GM11168 (cell line): ENCODE data around the gene NPHP1.
"Not testable (repeated sequence)": the region's sequence is repeated elsewhere in the genome, so short reads cannot be mapped to it uniquely, and the experiment has no call there.

ENCODE experiments used
- in situ Hi-C: fragments of 300-500 bp; cut with MboI; formaldehyde crosslinking; loops from one replicate; pipeline ENCODE4 v1.12.0; 2022; ENCODE audit warnings: low sequenced_read_pairs; ENCODE audit not compliant: unreplicated experiment

NPHP1 gene

GRCh38 chr2:110205660-110206455 is 1.0 kb upstream of the NPHP1 start:
- in situ Hi-C loops = loop anchor here (25.0 kb wide), 1 partner anchor 206 kb away; no protein-coding TSS in a partner anchor

GRCh38 chr2:110198016-110198415 is 6.8 kb downstream of the NPHP1 start:
- in situ Hi-C loops = no loop called here

- in situ Hi-C loops = no loop called here
These were observed 7.4 kb downstream of the NPHP1 start for GRCh38 chr2:110197452-110197851.

DNA sequence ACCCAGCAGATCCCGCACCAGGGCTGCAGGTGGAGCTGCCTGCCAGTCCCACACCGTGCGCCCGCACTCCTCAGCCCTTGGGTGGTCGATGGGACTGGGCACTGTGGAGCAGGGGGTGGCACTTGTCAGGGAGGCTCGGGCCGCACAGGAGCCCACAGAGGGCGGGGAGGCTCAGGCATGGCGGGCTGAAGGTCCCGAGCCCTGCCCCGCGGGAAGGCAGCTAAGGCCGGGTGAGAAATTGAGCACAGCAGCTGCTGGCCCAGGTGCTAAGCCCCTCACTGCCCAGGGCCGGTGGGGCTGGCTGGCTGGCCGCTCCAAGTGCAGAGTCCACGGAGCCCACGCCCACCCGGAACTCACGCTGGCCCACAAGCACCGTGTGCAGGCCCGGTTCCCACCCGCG is 14.6 kb downstream of the NPHP1 start:
- in situ Hi-C loops = not testable (repeated sequence)

- in situ Hi-C loops = no loop called here
These were observed 22.4 kb downstream of the NPHP1 start for GRCh38 chr2:110182449-110182848.

DNA sequence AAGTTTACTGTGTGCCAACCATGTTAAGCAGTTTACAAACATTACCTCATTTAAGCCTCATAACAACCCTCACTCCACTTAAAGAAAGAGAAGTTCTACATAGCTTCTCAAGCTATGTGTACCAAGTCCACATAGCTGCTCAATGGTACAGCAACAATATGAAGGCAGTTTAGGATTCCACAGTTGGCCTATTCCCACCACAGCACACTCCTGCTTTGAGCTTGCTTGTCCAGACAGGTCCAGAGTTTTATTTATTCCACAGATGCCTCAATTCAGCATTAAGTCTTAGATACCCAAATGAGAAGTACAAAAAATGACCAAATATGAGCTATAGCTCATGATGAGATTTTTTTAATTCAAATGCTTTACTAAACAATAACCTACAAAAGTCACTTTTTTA is 24.8 kb downstream of the NPHP1 start:
- in situ Hi-C loops = no loop called here

DNA sequence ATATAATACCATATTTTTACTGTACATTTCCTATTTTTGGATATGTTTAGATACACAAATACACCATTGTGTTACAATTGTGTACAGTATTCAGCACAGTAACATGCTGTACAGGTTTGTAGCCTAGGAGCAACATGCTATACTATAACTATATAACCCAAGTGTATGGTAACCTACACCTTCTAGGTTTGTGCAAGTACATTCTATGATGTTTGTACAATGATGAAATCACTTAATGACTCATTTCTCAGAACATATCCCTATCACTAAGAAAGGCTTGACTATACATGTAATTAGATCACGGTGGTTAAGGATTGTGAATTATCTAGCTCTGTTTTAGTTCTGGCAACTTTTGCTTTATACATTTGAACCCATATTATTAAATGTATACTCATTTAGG is 31.3 kb downstream of the NPHP1 start:
- in situ Hi-C loops = no loop called here

DNA sequence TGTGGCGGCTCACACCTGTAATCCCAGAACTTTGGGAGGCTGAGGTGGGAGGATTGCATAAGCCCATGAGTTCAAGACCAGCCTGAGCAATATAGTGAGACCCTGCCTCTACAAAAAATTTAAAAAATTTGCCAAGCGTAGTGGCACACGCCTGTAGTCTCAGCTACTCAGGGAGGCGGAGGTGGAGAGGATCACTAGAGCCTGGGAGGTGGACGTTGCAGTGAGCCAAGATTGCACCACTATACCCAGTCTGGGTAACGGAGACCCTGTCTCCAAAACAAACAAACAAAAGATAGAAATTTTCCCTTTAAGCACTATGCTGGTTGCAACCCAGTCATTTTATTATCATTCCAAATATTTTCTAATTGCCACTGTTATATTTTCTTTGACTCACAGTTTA is 32.3 kb downstream of the NPHP1 start:
- in situ Hi-C loops = no loop called here

DNA sequence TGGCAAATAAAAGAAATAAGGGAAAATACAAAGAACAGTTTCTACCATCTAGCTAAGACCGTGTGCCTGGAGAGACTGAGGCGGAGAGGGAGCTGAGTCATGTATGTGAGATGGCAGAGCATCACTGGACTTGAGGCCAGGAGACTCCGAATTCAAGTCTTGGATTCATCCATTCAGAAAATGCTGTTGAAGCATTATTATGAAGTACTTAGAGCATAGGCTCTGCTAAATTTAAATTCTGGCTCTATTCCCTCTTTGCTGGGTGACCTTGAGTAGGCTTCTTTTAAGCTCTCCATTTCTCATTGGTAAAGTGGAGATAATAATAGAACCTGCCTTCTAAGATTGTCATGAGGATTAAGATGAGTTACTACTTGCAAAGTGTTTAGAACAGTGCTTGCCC is 34.7 kb downstream of the NPHP1 start:
- in situ Hi-C loops = no loop called here

DNA sequence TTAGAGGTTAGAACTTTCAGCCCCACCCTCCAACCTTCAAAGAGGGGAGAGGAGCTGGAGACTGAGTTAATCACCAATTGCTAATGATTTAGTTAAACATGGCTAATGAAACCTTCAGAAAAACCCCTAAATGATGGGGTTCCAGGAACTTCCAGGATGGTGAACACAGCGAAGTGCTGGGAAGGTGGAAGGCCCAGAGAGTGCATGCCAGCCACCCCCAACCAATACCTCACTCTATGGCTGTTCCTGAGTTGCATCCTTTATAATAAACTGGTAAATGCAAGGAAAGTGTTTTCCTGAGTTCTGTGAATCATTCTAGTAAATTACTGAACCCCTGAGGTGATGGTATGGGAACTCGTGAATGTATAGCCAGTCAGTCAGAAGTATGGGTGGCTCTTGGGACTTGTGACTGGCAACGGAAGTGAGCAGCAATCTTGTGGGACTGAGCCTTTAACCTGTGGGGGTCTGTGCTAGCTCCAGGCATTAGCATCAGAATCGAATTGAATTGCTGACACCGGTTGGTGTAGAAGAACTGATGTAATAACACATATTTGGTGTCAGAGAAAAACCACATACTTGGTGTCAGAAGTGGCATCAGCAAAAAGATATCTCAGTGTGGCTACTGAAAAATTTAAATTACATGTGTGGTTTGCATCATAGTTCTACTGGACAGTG is 37.4 kb downstream of the NPHP1 start:
- in situ Hi-C loops = no loop called here

- in situ Hi-C loops = no loop called here
These were observed 38.5 kb downstream of the NPHP1 start for GRCh38 chr2:110166266-110166665.

- in situ Hi-C loops = no loop called here
These were observed 47.5 kb downstream of the NPHP1 start for GRCh38 chr2:110157153-110157793.

GRCh38 chr2:110154828-110155227 is 50.0 kb downstream of the NPHP1 start:
- in situ Hi-C loops = not testable (repeated sequence)

- in situ Hi-C loops = not testable (repeated sequence)
These were observed 50.6 kb downstream of the NPHP1 start for GRCh38 chr2:110154188-110154587.

- in situ Hi-C loops = no loop called here
These were observed 51.4 kb downstream of the NPHP1 start for GRCh38 chr2:110153416-110153815.

GRCh38 chr2:110152943-110153342 is 51.9 kb downstream of the NPHP1 start:
- in situ Hi-C loops = no loop called here

DNA sequence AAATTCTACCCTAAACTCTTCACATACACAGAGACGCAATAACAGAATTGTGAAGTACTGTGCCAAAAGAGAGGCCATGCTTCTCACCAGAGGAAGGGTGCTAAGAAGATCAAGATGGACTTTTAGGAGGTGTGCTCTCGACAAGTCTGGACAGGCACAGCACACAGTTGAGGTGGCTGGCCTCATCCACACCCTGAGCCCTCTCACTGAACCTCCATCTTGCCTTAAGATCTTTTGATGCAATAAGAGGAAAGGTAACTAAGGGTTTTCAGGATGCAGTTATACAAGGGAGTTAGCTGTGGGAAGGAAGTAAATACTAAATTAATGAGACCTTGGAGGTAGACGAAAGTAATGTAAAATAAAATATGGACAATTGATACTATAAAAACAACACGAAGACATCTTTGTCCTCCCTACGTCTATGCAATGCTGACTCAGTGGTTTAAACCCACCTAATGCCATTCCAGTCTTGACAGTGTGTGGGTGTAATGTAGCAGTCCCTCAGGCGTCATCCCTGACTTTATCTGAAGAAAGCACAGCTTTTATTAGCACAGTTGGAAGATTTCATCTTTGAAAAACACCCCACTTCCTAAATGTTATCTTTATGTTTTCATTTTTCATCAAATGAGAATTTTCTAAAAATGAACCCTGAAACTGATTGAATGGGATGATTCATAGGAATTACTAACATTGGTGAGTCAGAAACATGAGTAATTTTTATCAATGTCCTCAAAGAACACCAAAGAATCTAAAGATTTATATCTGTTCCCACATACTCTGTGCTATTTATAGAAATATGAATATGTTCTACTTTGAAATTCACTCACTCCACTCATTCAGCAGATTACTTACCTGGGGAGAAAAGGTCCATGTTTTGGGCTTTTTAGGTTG is 55.2 kb downstream of the NPHP1 start:
- in situ Hi-C loops = no loop called here

DNA sequence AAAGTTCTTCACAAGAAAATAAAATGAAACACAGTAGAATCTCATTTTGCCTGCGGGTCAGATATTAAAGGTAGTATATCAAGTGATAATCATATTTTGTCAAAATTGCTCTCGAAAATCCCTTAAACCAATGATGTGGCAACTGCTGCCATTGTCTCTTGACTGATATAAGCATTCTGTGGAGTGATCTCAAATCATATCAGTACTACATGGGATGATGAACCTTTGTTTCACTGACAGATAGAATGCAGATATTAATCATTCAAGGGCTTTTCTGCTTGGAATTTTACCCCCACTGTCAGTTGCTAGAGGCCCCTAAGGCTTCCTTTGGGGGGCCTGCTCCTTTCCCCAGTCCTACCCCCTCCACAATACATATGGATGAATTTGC is 57.9 kb downstream of the NPHP1 start:
- in situ Hi-C loops = no loop called here

GRCh38 chr2:110146183-110146944 is 58.4 kb downstream of the NPHP1 start:
- in situ Hi-C loops = no loop called here

DNA sequence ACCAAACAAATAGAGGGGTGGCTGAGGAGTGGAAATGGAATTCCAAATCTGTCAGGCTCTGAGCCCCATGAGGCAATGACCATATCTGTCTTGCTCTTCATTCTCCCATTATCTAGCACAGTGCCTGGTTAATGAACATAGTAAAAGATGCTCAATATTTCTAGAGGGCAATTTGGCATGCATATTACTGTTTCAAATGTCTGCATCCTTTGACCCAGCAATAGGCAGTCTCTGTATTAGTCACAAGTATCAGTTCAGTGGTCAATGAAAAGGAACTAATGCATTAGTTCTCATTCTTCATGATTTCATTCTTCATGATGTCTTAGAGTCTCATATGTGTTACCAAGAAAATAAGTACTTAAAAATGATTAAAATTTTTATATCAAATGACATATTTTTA is 60.8 kb downstream of the NPHP1 start:
- in situ Hi-C loops = no loop called here
